ENCODE measurements around the gene FOXP1. TPM values are rescaled to one million over a fixed set of nuclear protein-coding genes. Genes with fewer than 3 reads are reported as not detected.

Gene FOXP1
- total and polyA plus RNA-seq, 2 donors from 2014 or later = 6.7 to 87.2 TPM

DNA sequence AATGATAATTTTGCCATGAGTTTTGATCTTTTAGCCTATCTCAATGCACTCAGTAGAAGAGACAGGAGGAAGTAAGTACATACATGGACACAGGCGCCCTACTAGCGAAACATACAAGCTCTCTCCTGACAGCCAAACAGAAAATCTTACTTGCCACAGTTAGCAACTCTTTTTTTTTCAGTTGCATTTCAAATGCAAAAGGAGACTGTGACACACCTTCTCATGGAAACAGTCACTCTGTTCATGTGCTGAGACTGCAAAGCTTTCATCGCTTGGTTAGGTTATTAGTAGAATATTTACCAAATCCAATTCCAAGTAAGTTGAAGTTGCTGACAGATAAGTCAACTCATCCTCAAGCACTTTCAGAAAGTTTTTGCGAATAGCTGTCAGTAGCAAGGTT is 223.3 kb downstream of the FOXP1 start:
- H3K4me1 ChIP-seq (ENCODE audit: control insufficient read depth in 2 of 3, insufficient read depth in 2 of 3, low read depth in 1 of 3, low read length in 3 of 3) = no peaks in the 10 kb centered on the region
- H3K36me3 ChIP-seq (ENCODE audit: control insufficient read depth in 2 of 3, insufficient read depth in 3 of 3, low read length in 3 of 3) = no peaks in the 10 kb centered on the region
- no peaks in the 10 kb centered on the region for H3K9me3 ChIP-seq (ENCODE audit: control insufficient read depth in 2 of 3, insufficient read depth in 1 of 3, low read length in 3 of 3)
- TF ChIP-seq, protein P1, sequence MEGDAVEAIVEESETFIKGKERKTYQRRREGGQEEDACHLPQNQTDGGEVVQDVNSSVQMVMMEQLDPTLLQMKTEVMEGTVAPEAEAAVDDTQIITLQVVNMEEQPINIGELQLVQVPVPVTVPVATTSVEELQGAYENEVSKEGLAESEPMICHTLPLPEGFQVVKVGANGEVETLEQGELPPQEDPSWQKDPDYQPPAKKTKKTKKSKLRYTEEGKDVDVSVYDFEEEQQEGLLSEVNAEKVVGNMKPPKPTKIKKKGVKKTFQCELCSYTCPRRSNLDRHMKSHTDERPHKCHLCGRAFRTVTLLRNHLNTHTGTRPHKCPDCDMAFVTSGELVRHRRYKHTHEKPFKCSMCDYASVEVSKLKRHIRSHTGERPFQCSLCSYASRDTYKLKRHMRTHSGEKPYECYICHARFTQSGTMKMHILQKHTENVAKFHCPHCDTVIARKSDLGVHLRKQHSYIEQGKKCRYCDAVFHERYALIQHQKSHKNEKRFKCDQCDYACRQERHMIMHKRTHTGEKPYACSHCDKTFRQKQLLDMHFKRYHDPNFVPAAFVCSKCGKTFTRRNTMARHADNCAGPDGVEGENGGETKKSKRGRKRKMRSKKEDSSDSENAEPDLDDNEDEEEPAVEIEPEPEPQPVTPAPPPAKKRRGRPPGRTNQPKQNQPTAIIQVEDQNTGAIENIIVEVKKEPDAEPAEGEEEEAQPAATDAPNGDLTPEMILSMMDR (IDR thresholded peaks at IDR 0.05; ENCODE audit: borderline replicate concordance, extremely low read depth, insufficient read depth) = no peak
- FAIRE-seq (no peak), DNase-seq (no peak)
- peak overlapping the region in 1 of 2 donors; percentile 38 for H3K27ac ChIP-seq (ENCODE audit: low read depth in 2 of 2, low read length in 2 of 2)
- H3K27me3 ChIP-seq (ENCODE audit: control insufficient read depth, insufficient read depth, low read length) = no peaks in the 10 kb centered on the region
- H3K9ac ChIP-seq (ENCODE audit: low read length in 3 of 3) = no peak overlapping the region
- intact Hi-C loops (cut with DNase I) = no loop called here
- H3K4me3 ChIP-seq (ENCODE audit: low read length in 3 of 3) = peak overlapping the region in 1 of 3 donors; percentile 45

DNA sequence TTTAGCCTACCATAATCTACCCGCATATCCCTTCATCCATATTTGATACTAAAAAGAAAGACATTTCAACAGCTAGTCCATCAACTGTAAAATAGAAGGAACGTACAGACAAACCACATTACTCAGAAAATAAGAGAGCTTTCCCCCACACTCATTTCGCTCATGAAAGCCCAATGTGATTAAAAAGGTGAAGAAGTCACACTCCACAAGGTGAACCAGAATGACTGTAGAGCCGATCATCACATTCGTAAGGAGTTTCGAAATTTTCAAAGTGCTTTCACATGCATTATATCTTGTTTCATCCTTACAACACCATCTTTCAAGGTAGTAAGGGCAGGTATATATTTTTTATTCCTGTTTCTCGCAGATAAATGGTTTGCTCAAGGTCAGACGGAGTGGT is 225.3 kb downstream of the FOXP1 start:
- FAIRE-seq = no peak
- intact Hi-C loops (cut with DNase I) = no loop called here
- TF ChIP-seq, protein P1 (IDR thresholded peaks at IDR 0.05; ENCODE audit: borderline replicate concordance, extremely low read depth, insufficient read depth) = no peak

DNA sequence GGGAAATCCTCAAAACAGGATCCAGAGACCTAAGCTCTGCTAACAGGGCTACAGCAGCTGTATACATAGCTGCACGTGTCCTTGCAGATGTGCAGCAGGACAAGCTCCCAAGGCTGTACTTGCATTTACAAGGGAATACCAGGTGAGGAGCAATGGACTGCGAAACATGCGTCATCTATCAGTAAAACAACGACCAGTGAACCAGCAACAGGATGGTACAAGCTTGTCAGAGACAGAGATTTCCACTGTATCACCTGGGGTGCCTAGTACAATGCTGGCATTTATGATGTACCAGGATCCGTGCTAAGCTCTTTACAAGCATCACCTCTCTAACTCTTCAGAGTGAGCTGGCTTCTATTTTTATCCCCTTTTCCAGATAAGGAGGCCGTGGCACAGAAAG is 227.3 kb downstream of the FOXP1 start:
- peak overlapping the region in 1 of 3 donors; percentile 16 for H3K9ac ChIP-seq (ENCODE audit: low read length in 3 of 3)
- FAIRE-seq (no peak), DNase-seq (no peak)
- H3K36me3 ChIP-seq (ENCODE audit: control insufficient read depth in 2 of 3, insufficient read depth in 3 of 3, low read length in 3 of 3) = no peaks in the 10 kb centered on the region
- no peaks in the 10 kb centered on the region for H3K9me3 ChIP-seq (ENCODE audit: control insufficient read depth in 2 of 3, insufficient read depth in 1 of 3, low read length in 3 of 3)
- intact Hi-C loops (cut with DNase I) = no loop called here
- no peak overlapping the region for H3K4me3 ChIP-seq (ENCODE audit: low read length in 3 of 3)
- TF ChIP-seq, protein P1 (IDR thresholded peaks at IDR 0.05; ENCODE audit: borderline replicate concordance, extremely low read depth, insufficient read depth) = no peak
- H3K27me3 ChIP-seq (ENCODE audit: control insufficient read depth, insufficient read depth, low read length) = no peaks in the 10 kb centered on the region
- H3K27ac ChIP-seq (ENCODE audit: low read depth in 2 of 2, low read length in 2 of 2) = no peak overlapping the region
- no peaks in the 10 kb centered on the region for H3K4me1 ChIP-seq (ENCODE audit: control insufficient read depth in 2 of 3, insufficient read depth in 2 of 3, low read depth in 1 of 3, low read length in 3 of 3)

More for the DNA sequence above, 225.3 kb downstream of the FOXP1 start:
- Histone ChIP-seq H3K4me3 (ENCODE audit: low read length in 3 of 3) (no peak overlapping the region), H3K4me1 (ENCODE audit: control insufficient read depth in 2 of 3, insufficient read depth in 2 of 3, low read depth in 1 of 3, low read length in 3 of 3) (no peaks in the 10 kb centered on the region), H3K27ac (ENCODE audit: low read depth in 2 of 2, low read length in 2 of 2) (no peak overlapping the region), H3K9me3 (ENCODE audit: control insufficient read depth in 2 of 3, insufficient read depth in 1 of 3, low read length in 3 of 3) (no peaks in the 10 kb centered on the region), H3K36me3 (ENCODE audit: control insufficient read depth in 2 of 3, insufficient read depth in 3 of 3, low read length in 3 of 3) (no peaks in the 10 kb centered on the region), H3K27me3 (ENCODE audit: control insufficient read depth, insufficient read depth, low read length) (no peaks in the 10 kb centered on the region), H3K9ac (ENCODE audit: low read length in 3 of 3) (no peak overlapping the region)
- DNase-seq = no peak

DNA sequence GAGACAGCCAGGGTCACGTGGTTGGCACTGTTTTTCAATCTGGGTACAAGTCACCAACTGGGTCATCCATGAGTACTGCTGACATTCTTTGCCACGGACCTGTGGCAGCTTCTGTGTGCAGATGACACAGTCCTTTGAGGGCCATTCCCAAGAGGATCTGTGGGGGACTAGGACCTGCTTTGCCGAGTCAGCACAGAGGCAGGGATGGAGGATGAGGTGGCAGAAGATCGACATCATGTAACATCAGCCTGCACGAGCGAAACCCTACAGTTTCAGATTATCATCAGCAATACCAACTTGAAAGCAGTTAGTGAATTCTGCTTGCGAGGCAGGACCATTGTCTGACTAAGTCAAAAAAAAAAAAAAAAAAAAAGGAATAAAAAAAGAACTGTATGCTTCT is 227.7 kb downstream of the FOXP1 start:
- no peak overlapping the region for H3K4me3 ChIP-seq (ENCODE audit: low read length in 3 of 3)
- intact Hi-C loops (cut with DNase I) = no loop called here
- H3K36me3 ChIP-seq (ENCODE audit: control insufficient read depth in 2 of 3, insufficient read depth in 3 of 3, low read length in 3 of 3) = no peaks in the 10 kb centered on the region
- no peak overlapping the region for H3K27ac ChIP-seq (ENCODE audit: low read depth in 2 of 2, low read length in 2 of 2)
- H3K9me3 ChIP-seq (ENCODE audit: control insufficient read depth in 2 of 3, insufficient read depth in 1 of 3, low read length in 3 of 3) = no peaks in the 10 kb centered on the region
- TF ChIP-seq, protein P1 (IDR thresholded peaks at IDR 0.05; ENCODE audit: borderline replicate concordance, extremely low read depth, insufficient read depth) = no peak
- FAIRE-seq (no peak), DNase-seq (no peak)
- H3K9ac ChIP-seq (ENCODE audit: low read length in 3 of 3) = no peak overlapping the region
- H3K27me3 ChIP-seq (ENCODE audit: control insufficient read depth, insufficient read depth, low read length) = no peaks in the 10 kb centered on the region
- H3K4me1 ChIP-seq (ENCODE audit: control insufficient read depth in 2 of 3, insufficient read depth in 2 of 3, low read depth in 1 of 3, low read length in 3 of 3) = no peaks in the 10 kb centered on the region
